ENCODE results near the gene L1TD1.
"Not testable (repeated sequence)": the region's sequence is repeated elsewhere in the genome, so short reads cannot be mapped to it uniquely, and the experiment has no call there.

The L1TD1 gene

GRCh38 chr1:62210960-62211359 is 16.3 kb downstream of the L1TD1 start:
- Mint-ChIP-seq H3K4me3 (no peak overlapping the region), H3K36me3 (ENCODE audit: low read depth) (peaks cover 45% of the 10 kb centered on the region), H3K9me3 (peaks cover 47% of the 10 kb centered on the region), H3K27ac (no peak overlapping the region), H3K27me3 (ENCODE audit: low read depth) (peaks cover 6% of the 10 kb centered on the region), H3K4me1 (no peaks in the 10 kb centered on the region)
- no peak for TF ChIP-seq CTCF (IDR thresholded peaks at IDR 0.05; ENCODE audit: unreplicated experiment in 3 of 3)

GRCh38 chr1:62212411-62212810 is 17.8 kb downstream of the L1TD1 start:
- TF ChIP-seq CTCF (IDR thresholded peaks at IDR 0.05; ENCODE audit: unreplicated experiment in 3 of 3), result no peak
- H3K9me3 Mint-ChIP-seq, result peaks cover 37% of the 10 kb centered on the region
- H3K27ac Mint-ChIP-seq, result no peak overlapping the region
- no peaks in the 10 kb centered on the region for H3K4me1 Mint-ChIP-seq
- H3K27me3 Mint-ChIP-seq (ENCODE audit: low read depth), result peaks cover 6% of the 10 kb centered on the region
- H3K36me3 Mint-ChIP-seq (ENCODE audit: low read depth), result peaks cover 34% of the 10 kb centered on the region
- H3K4me3 Mint-ChIP-seq, result no peak overlapping the region

- H3K4me3 Mint-ChIP-seq, result no peak overlapping the region
- no peak overlapping the region for H3K27ac Mint-ChIP-seq
- no peak for TF ChIP-seq CTCF (IDR thresholded peaks at IDR 0.05; ENCODE audit: unreplicated experiment in 3 of 3)
- peaks cover 6% of the 10 kb centered on the region for H3K27me3 Mint-ChIP-seq (ENCODE audit: low read depth)
- no peaks in the 10 kb centered on the region for H3K4me1 Mint-ChIP-seq
- peaks cover 28% of the 10 kb centered on the region for H3K36me3 Mint-ChIP-seq (ENCODE audit: low read depth)
- H3K9me3 Mint-ChIP-seq, result peaks cover 35% of the 10 kb centered on the region
These were observed 18.6 kb downstream of the L1TD1 start for GRCh38 chr1:62213075-62213914.

- H3K9me3 Mint-ChIP-seq, result peaks cover 4% of the 10 kb centered on the region
- peaks cover 6% of the 10 kb centered on the region for H3K27me3 Mint-ChIP-seq (ENCODE audit: low read depth)
- H3K4me3 Mint-ChIP-seq, result no peak overlapping the region
- no peaks in the 10 kb centered on the region for H3K4me1 Mint-ChIP-seq
- no peak overlapping the region for H3K27ac Mint-ChIP-seq
- no peak for TF ChIP-seq CTCF (IDR thresholded peaks at IDR 0.05; ENCODE audit: unreplicated experiment in 3 of 3)
- H3K36me3 Mint-ChIP-seq (ENCODE audit: low read depth), result no peaks in the 10 kb centered on the region
These were observed 24.0 kb downstream of the L1TD1 start for GRCh38 chr1:62218604-62219003.

- H3K27ac Mint-ChIP-seq; H3K4me3 Mint-ChIP-seq; H3K27me3 Mint-ChIP-seq (ENCODE audit: low read depth); H3K4me1 Mint-ChIP-seq; H3K36me3 Mint-ChIP-seq (ENCODE audit: low read depth); H3K9me3 Mint-ChIP-seq: not testable (repeated sequence)
These were observed 25.8 kb downstream of the L1TD1 start for GRCh38 chr1:62220456-62220855.

- Mint-ChIP-seq H3K4me1 (no peaks in the 10 kb centered on the region), H3K27me3 (ENCODE audit: low read depth) (no peaks in the 10 kb centered on the region), H3K4me3 (no peak overlapping the region), H3K27ac (no peak overlapping the region), H3K9me3 (no peaks in the 10 kb centered on the region), H3K36me3 (ENCODE audit: low read depth) (peaks cover 3% of the 10 kb centered on the region)
- TF ChIP-seq CTCF (IDR thresholded peaks at IDR 0.05; ENCODE audit: unreplicated experiment in 3 of 3), result no peak
These were observed 26.5 kb downstream of the L1TD1 start for GRCh38 chr1:62221171-62221570.

Data from nephron (organoid).